Measurements from ENCODE around the gene PSAPL1.

GRCh38 chr4:7381890-7382633 is 52.7 kb downstream of the PSAPL1 start:
- no peak for TF ChIP-seq POLR2AphosphoS5 (IDR thresholded peaks at IDR 0.05)
- no peak for TF ChIP-seq CTCF (IDR thresholded peaks at IDR 0.05)
